GM19397 (cell line): ENCODE results near the gene MYO16.
"Not testable (repeated sequence)": the region's sequence is repeated elsewhere in the genome, so short reads cannot be mapped to it uniquely, and the experiment has no call there.

Experiments
- ATAC-seq: cut with Tn5 transposase; IDR thresholded peaks from one replicate; pipeline ENCODE4 v1.9.1; 2021; ENCODE audit warnings: mild to moderate bottlenecking, moderate library complexity; ENCODE audit not compliant: unreplicated experiment

MYO16 gene

GRCh38 chr13:108963846-108964600 lies 334.6 kb downstream of the MYO16 start:
- ATAC-seq, result no peak

- no peak for ATAC-seq
Measured at GRCh38 chr13:108964606-108965005, 335.2 kb downstream of the MYO16 start.

GRCh38 chr13:108967371-108967770 lies 338.0 kb downstream of the MYO16 start:
- no peak for ATAC-seq

- ATAC-seq, result no peak
Measured at GRCh38 chr13:108968566-108968965, 339.2 kb downstream of the MYO16 start.

- no peak for ATAC-seq
Measured at GRCh38 chr13:108974686-108975085, 345.3 kb downstream of the MYO16 start.

- no peak for ATAC-seq
Measured at GRCh38 chr13:108980237-108980636, 350.8 kb downstream of the MYO16 start.

- no peak for ATAC-seq
Measured at GRCh38 chr13:108981407-108981806, 352.0 kb downstream of the MYO16 start.

- no peak for ATAC-seq
Measured at GRCh38 chr13:108983273-108983672, 353.9 kb downstream of the MYO16 start.

GRCh38 chr13:108984251-108984920 lies 355.0 kb downstream of the MYO16 start:
- ATAC-seq, result no peak

- no peak for ATAC-seq
Measured at GRCh38 chr13:108985166-108985565, 355.8 kb downstream of the MYO16 start.

GRCh38 chr13:108987517-108987916 lies 358.1 kb downstream of the MYO16 start:
- no peak for ATAC-seq

GRCh38 chr13:108987944-108988343 lies 358.5 kb downstream of the MYO16 start:
- no peak for ATAC-seq

GRCh38 chr13:108991416-108991815 lies 362.0 kb downstream of the MYO16 start:
- not testable (repeated sequence) for ATAC-seq

- no peak for ATAC-seq
Measured at GRCh38 chr13:108993346-108993745, 363.9 kb downstream of the MYO16 start.

GRCh38 chr13:108996430-108996829 lies 367.0 kb downstream of the MYO16 start:
- no peak for ATAC-seq

- ATAC-seq, result no peak
Measured at GRCh38 chr13:109000207-109000606, 370.8 kb downstream of the MYO16 start.

GRCh38 chr13:109002934-109003333 lies 373.5 kb downstream of the MYO16 start:
- ATAC-seq, result no peak

GRCh38 chr13:109007946-109008345 lies 378.5 kb downstream of the MYO16 start:
- no peak for ATAC-seq

- no peak for ATAC-seq
Measured at GRCh38 chr13:109009756-109010155, 380.3 kb downstream of the MYO16 start.

GRCh38 chr13:109010912-109011311 lies 381.5 kb downstream of the MYO16 start:
- no peak for ATAC-seq

GRCh38 chr13:109012115-109012514 lies 382.7 kb downstream of the MYO16 start:
- ATAC-seq, result no peak

- ATAC-seq, result no peak
Measured at GRCh38 chr13:109021558-109021957, 392.1 kb downstream of the MYO16 start.
